ENCODE results near the gene GATC. TPM values are rescaled to one million over a fixed set of nuclear protein-coding genes. Genes with fewer than 3 reads are reported as not detected.
"Not testable (repeated sequence)": the region's sequence is repeated elsewhere in the genome, so short reads cannot be mapped to it uniquely, and the experiment has no call there.

Gene GATC
- total RNA-seq, 4 donors from 2014 or later, result 17.5 to 27.8 (median 21.0) TPM

- WGBS, result 0% methylated on average over 29 of the region's 59 CpGs
- Histone ChIP-seq H3K9me3 (no peaks in the 10 kb centered on the region), H3K27me3 (no peaks in the 10 kb centered on the region), H3K4me1 (peaks cover 21% of the 10 kb centered on the region), H3K36me3 (peaks cover 24% of the 10 kb centered on the region), H3K27ac (peak within 1 kb of the TSS; percentile 82), H3K4me3 (peak within 1 kb of the TSS; percentile 82)
- peak in 1 of 2 donors; percentile 69 for TF ChIP-seq POLR2A (IDR thresholded peaks at IDR 0.05)
- no peak for TF ChIP-seq CTCF (IDR thresholded peaks at IDR 0.05)
- peak in 1 of 3 donors; percentile 41 for TF ChIP-seq POLR2AphosphoS5 (IDR thresholded peaks at IDR 0.05)
- DNase-seq (ENCODE audit: low spot score in 2 of 2), result peak; percentile 97 to 98
Observed at GRCh38 chr12:120437735-120438494, 8.3 kb upstream of the GATC start, which contains the start of gene COX6A1. Gene COX6A1, plus strand, starts transcription at chr12:120438113. Its CDS starts 14 bp downstream, at chr12:120438127.

GRCh38 chr12:120438495-120439198, 7.6 kb upstream of the GATC start:
- no peak for DNase-seq (ENCODE audit: low spot score in 2 of 2)
- Histone ChIP-seq H3K4me3 (peak overlapping the region; percentile 82), H3K9me3 (no peaks in the 10 kb centered on the region), H3K4me1 (peaks cover 21% of the 10 kb centered on the region), H3K27me3 (no peaks in the 10 kb centered on the region), H3K36me3 (peaks cover 31% of the 10 kb centered on the region), H3K27ac (peak overlapping the region; percentile 82)
- TF ChIP-seq POLR2AphosphoS5 (IDR thresholded peaks at IDR 0.05) (no peak), CTCF (IDR thresholded peaks at IDR 0.05) (no peak), EP300 (IDR thresholded peaks at IDR 0.05) (no peak), POLR2A (IDR thresholded peaks at IDR 0.05) (no peak)
- 37% methylated on average over 17 of the region's 17 CpGs for WGBS

GRCh38 chr12:120439646-120440247, 6.5 kb upstream of the GATC start:
- WGBS, result 12% methylated on average over 6 of the region's 6 CpGs
- peaks cover 37% of the 10 kb centered on the region for H3K36me3 ChIP-seq
- H3K9me3 ChIP-seq, result no peaks in the 10 kb centered on the region
- H3K27ac ChIP-seq, result no peak overlapping the region
- peaks cover 23% of the 10 kb centered on the region for H3K4me1 ChIP-seq
- H3K27me3 ChIP-seq, result no peaks in the 10 kb centered on the region
- DNase-seq (ENCODE audit: low spot score in 2 of 2), result no peak
- no peak overlapping the region for H3K4me3 ChIP-seq
- TF ChIP-seq CTCF (IDR thresholded peaks at IDR 0.05) (peak in 1 of 2 donors; percentile 62), EP300 (IDR thresholded peaks at IDR 0.05) (no peak), POLR2AphosphoS5 (IDR thresholded peaks at IDR 0.05) (no peak), POLR2A (IDR thresholded peaks at IDR 0.05) (no peak)

GRCh38 chr12:120444676-120445075, 1.6 kb upstream of the GATC start:
- Histone ChIP-seq H3K4me3 (no peak overlapping the region), H3K36me3 (peaks cover 37% of the 10 kb centered on the region), H3K9me3 (no peaks in the 10 kb centered on the region), H3K27me3 (no peaks in the 10 kb centered on the region), H3K27ac (no peak overlapping the region), H3K4me1 (peaks cover 33% of the 10 kb centered on the region)
- TF ChIP-seq CTCF (IDR thresholded peaks at IDR 0.05) (no peak), EP300 (IDR thresholded peaks at IDR 0.05) (no peak), POLR2A (IDR thresholded peaks at IDR 0.05) (no peak), POLR2AphosphoS5 (IDR thresholded peaks at IDR 0.05) (no peak)
- no peak for DNase-seq (ENCODE audit: low spot score in 2 of 2)
- WGBS, result 84% methylated on average over 2 of the region's 2 CpGs

GRCh38 chr12:120446844-120447178, 567 bp downstream of the GATC start:
- H3K9me3 ChIP-seq; DNase-seq (ENCODE audit: low spot score in 2 of 2); H3K27me3 ChIP-seq: not testable (repeated sequence)
- Histone ChIP-seq H3K36me3 (peaks cover 22% of the 10 kb centered on the region), H3K4me3 (peak overlapping the region; percentile 93), H3K27ac (peak overlapping the region; percentile 85), H3K4me1 (peaks cover 26% of the 10 kb centered on the region)
- 4% methylated on average over 17 of the region's 17 CpGs for WGBS
